ENCODE measurements around the gene CELA2B.
A peak's percentile ranks its signal among the peaks of the same experiment; 100 is the strongest.

The CELA2B gene

DNA sequence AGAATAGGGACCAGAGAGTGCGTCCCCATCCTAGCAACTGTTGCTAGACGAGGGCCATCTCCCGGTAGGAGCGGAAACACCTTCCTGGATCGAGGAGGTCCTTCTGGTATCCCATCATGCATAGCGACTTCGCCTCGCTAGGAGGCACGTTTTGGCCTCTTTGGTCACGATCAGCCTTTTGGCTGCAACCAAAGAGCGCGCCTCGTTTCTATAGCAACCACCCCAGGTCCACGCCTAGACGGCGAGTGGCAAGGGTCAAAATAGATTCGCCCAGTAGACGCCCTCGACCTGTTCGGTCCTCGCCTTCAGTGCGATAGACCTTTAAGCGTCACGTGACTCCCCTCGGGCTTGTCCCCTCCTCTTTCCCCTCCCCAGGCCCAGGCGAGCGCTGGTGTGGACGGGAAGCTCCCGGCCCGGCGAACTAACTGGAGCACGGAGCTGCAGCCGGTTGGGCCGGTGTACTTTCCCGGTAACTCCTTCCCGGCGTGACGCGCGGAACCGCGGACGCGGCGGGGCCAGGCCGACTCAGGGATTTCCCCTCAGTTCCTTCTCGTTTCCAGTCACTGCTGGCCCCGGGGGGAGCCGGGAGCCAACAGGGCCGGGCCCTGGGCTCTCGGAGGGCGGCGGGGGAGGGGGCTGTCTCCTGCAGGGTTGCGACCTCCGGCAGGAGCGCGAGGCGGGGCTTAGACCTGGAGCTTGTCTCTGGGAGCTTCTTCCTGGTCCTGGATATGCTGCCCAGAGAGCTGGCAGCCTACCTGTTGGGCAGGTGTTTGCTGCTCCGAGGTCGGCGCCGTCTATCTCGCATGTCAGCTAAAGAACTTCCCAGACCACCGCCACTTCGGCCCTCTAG is 50.8 kb downstream of the CELA2B start, which contains the start of gene DNAJC16:
DNAJC16 (plus strand) TSS at position 359 of the 850 bp plus-strand sequence. CDS start 2,258 bp downstream, outside the sequence.
- peak; percentile 100 for DNase-seq

DNA sequence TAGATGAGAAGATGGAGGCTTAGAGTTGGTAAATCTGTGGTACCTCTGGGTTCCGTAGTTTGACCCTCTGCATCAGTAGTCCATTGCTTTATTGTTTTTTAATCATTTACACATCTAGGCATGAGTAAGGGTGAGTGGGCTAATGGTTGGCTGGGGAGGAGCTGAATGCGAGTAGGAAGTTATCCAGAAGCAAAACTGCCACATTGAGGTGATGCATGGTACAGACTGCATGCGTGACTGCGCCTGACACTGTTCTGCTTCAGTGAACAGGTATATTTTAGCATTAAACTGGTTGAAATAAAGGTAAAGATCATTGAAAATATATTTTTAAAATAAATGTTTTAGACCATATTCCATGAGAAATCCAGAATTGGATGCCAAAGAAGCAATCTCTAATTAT is 55.1 kb downstream of the CELA2B start:
- no peak for DNase-seq

DNA sequence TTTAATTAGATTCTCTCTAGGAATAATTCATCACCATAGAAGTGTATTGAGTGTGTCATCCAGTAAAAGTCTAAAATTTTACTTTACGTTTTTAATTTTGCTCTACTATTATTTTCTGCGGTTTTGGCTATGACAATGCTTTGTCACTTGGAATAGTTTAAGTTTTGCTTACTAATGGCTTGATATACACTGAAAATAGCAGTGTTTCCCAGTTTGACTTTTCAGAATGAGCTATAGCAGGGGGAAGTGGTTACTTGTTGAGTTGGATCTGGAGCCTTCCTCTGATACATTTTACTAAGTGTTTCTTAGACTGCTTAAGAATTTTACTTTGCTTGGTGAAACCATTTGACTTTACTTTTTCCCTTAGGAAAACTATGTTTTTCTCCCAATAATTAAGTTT is 55.8 kb downstream of the CELA2B start:
- no peak for DNase-seq

DNA sequence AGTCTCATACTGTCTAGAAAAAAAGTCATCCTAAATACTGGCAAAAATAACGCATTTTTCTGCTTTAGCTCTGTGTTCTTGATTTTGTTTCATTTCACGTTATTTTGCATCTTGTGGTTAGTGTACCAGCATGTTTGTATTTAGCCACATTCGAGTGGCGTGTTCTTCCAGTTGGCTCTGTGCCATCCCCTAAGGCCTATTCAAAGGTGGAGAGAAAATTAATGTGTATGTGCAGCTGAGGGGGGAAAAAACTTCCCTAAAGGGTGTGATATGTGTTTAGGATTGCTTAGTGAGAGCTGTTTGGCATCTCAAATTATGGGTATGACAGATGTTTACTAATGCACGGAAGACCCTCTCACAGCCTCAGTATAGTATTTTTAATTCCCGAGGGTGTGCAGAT is 62.9 kb downstream of the CELA2B start:
- DNase-seq = no peak

- peak; percentile 44 for DNase-seq
Measured at GRCh38 chr1:15540186-15540585, 64.3 kb downstream of the CELA2B start.
